Breast epithelium (tissue), 4 donors: ENCODE data around the gene EPS8L3. TPM values are rescaled to one million over a fixed set of nuclear protein-coding genes. Genes with fewer than 3 reads are reported as not detected.
A peak's percentile ranks its signal among the peaks of the same experiment; 100 is the strongest.

ENCODE experiments used
- DNase-seq, 2 donors: peaks; one replicate each; pipeline ENCODE4 v3.0.0-alpha.2; 2019; ENCODE audit warnings: low spot score in 2 of 2
- H3K27ac ChIP-seq, 2 donors: fragments of 200-600 bp; sonication (generic) in 1 of 2; one replicate each; pipeline ENCODE4 v1.5.1; 2016 to 2019; ENCODE audit warnings: mild to moderate bottlenecking in 1 of 2
- H3K27me3 ChIP-seq, 2 donors: fragments of 200-600 bp; sonication (generic) in 1 of 2; one replicate each; pipeline versions ENCODE4 v1.5.1 to v1.6.0; 2017 to 2019; ENCODE audit warnings: control low read depth in 1 of 2, mild to moderate bottlenecking in 1 of 2
- H3K36me3 ChIP-seq: fragments of 200-600 bp; one replicate; pipeline ENCODE4 v1.5.1; 2019
- H3K4me1 ChIP-seq, 2 donors: fragments of 200-600 bp; sonication (generic); one replicate each; pipeline ENCODE4 v1.5.1; 2016 to 2019; ENCODE audit warnings: control low read depth in 1 of 2
- H3K4me3 ChIP-seq, 3 donors: fragments of 200-600 bp; sonication (generic); 1 replicate in 2 of 3; 2 replicates in 1 of 3; pipeline ENCODE4 v1.5.1; 2016 to 2019; ENCODE audit warnings: mild to moderate bottlenecking in 3 of 3, moderate library complexity in 2 of 3
- H3K9me3 ChIP-seq, 2 donors: fragments of 200-600 bp; sonication (generic) in 1 of 2; one replicate each; pipeline ENCODE4 v1.5.1; 2016 to 2019; ENCODE audit warnings: control low read depth in 1 of 2
- POLR2A ChIP-seq: fragments of 450-650 bp; IDR thresholded peaks from one replicate; pipeline ENCODE4 v1.6.1; 2016; ENCODE audit warnings: antibody characterized with exemption, mild to moderate bottlenecking, moderate library complexity
- POLR2AphosphoS5 ChIP-seq, 3 donors: sonication (generic); formaldehyde crosslinking; IDR thresholded peaks; one replicate each; pipeline ENCODE4 v1.6.1; 2017; ENCODE audit warnings: antibody characterized with exemption in 3 of 3
- intact Hi-C: fragments of 100-400 bp; cut with DNase I; formaldehyde crosslinking; loops from one replicate; pipeline ENCODE4 v1.15.1; 2023; ENCODE audit warnings: low total_unique reads
- total RNA-seq, 3 donors: library from RNA; depleted of rRNA; stranded (reverse); fragments of >200 nt; gene quantifications; one replicate each; pipeline ENCODE4 v1.1.0, GENCODE V29; 2016
- TF ChIP-seq, protein P1 (sequence below), 3 donors: fragments of 450-650 bp; IDR thresholded peaks; one replicate each; pipeline ENCODE4 v1.5.1; 2016 to 2017; ENCODE audit warnings: antibody characterized with exemption in 3 of 3, mild to moderate bottlenecking in 3 of 3, moderate library complexity in 3 of 3

The EPS8L3 gene
- total RNA-seq, 3 donors from 2014 or later, result 3.6 TPM; not detected in 2

DNA sequence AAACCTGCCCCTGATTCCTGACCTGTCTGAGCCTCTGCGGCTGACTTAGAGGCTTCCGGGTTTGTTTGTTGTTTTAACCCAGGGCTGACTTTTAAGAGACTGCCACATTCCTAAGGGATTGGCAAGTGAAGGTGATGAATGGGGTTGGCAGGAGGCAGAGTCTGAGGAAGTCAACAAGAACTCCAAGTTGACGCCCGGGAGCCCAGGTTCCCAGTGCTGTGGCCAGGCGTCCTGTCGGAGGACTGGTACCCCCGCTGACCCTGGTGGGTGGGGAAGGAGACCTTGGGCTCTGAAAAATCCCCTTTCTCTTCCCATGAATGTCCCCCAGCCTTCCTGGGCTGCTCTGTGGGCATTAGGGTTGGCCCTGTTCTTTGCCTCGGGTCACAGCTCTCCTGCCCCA, 19.7 kb upstream of the EPS8L3 start:
- Histone ChIP-seq H3K36me3 (no peaks in the 10 kb centered on the region), H3K4me3 (no peak overlapping the region), H3K27ac (peak overlapping the region; percentile 70 to 83), H3K4me1 (peaks cover 6 to 12% of the 10 kb centered on the region in 2 donors), H3K27me3 (no peaks in the 10 kb centered on the region), H3K9me3 (no peaks in the 10 kb centered on the region)
- DNase-seq, result peak; percentile 66 to 67
- intact Hi-C loops, result loop anchor here (5.0 kb wide), 1 partner anchor 351 kb away; no protein-coding TSS in a partner anchor
- TF ChIP-seq POLR2AphosphoS5 (IDR thresholded peaks at IDR 0.05), result peak in 1 of 3 donors; percentile 29
- TF ChIP-seq, protein P1, sequence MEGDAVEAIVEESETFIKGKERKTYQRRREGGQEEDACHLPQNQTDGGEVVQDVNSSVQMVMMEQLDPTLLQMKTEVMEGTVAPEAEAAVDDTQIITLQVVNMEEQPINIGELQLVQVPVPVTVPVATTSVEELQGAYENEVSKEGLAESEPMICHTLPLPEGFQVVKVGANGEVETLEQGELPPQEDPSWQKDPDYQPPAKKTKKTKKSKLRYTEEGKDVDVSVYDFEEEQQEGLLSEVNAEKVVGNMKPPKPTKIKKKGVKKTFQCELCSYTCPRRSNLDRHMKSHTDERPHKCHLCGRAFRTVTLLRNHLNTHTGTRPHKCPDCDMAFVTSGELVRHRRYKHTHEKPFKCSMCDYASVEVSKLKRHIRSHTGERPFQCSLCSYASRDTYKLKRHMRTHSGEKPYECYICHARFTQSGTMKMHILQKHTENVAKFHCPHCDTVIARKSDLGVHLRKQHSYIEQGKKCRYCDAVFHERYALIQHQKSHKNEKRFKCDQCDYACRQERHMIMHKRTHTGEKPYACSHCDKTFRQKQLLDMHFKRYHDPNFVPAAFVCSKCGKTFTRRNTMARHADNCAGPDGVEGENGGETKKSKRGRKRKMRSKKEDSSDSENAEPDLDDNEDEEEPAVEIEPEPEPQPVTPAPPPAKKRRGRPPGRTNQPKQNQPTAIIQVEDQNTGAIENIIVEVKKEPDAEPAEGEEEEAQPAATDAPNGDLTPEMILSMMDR (IDR thresholded peaks at IDR 0.05), result no peak
- TF ChIP-seq POLR2A, result no peak

DNA sequence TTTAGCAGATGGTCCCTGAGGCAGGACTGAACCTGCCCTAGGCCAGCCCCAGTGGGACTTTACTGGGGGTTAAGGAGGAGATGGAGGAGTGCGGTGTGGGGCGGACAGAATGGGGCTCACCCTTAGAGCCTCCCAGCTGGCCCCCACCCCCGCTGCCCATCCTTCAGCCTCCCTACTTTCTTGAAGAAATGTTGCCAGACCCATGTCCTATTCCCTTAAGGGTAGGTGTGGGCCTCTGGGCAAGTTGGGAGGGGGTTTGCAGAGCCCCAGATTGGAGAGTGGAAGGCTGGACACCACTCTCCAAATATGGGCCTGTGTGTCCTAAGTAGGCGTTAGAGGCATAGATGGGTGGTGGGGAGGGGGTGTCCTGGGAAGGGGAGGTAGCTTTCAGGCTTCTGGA, 19.2 kb upstream of the EPS8L3 start:
- no peak for DNase-seq
- Histone ChIP-seq H3K4me1 (peaks cover 6 to 12% of the 10 kb centered on the region in 2 donors), H3K27me3 (no peaks in the 10 kb centered on the region), H3K36me3 (no peaks in the 10 kb centered on the region), H3K27ac (peak overlapping the region; percentile 70 to 83), H3K9me3 (no peaks in the 10 kb centered on the region), H3K4me3 (no peak overlapping the region)
- TF ChIP-seq POLR2A (no peak), POLR2AphosphoS5 (IDR thresholded peaks at IDR 0.05) (no peak)
- TF ChIP-seq, protein P1 (IDR thresholded peaks at IDR 0.05), result no peak
- intact Hi-C loops, result loop anchor here (5.0 kb wide), 1 partner anchor 351 kb away; no protein-coding TSS in a partner anchor

GRCh38 chr1:109782514-109782913, 18.8 kb upstream of the EPS8L3 start:
- DNase-seq, result no peak
- intact Hi-C loops, result loop anchor here (5.0 kb wide), 1 partner anchor 350 kb away; no protein-coding TSS in a partner anchor
- Histone ChIP-seq H3K4me1 (peaks cover 6 to 12% of the 10 kb centered on the region in 2 donors), H3K9me3 (no peaks in the 10 kb centered on the region), H3K27ac (peak overlapping the region; percentile 70 to 83), H3K4me3 (no peak overlapping the region), H3K36me3 (no peaks in the 10 kb centered on the region), H3K27me3 (no peaks in the 10 kb centered on the region)
- TF ChIP-seq POLR2A (no peak), POLR2AphosphoS5 (IDR thresholded peaks at IDR 0.05) (no peak)
- TF ChIP-seq, protein P1 (IDR thresholded peaks at IDR 0.05), result no peak

DNA sequence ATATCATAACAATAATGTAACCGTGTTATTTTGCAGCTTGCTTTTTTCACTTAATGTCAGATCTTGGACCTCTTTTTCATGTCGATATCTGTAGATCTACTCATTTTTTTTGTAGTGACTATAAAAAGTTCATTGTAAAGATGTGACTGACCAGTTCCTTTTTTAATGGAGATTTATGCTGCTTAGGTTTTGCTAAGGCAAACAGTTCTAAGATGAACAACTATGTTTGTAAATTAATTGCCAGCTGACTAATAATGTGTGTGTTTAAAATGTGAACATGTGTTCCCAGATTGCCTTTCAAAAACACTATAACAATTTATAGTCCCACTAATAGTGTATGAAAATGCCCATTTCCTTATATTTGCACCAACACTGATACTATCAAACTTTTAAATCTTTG, 18.1 kb upstream of the EPS8L3 start:
- Histone ChIP-seq H3K4me3 (no peak overlapping the region), H3K27ac (no peak overlapping the region), H3K27me3 (no peaks in the 10 kb centered on the region), H3K9me3 (no peaks in the 10 kb centered on the region), H3K36me3 (no peaks in the 10 kb centered on the region), H3K4me1 (peaks cover 6 to 12% of the 10 kb centered on the region in 2 donors)
- no peak for TF ChIP-seq POLR2A
- TF ChIP-seq, protein P1 (IDR thresholded peaks at IDR 0.05), result no peak
- no peak for TF ChIP-seq POLR2AphosphoS5 (IDR thresholded peaks at IDR 0.05)
- no peak for DNase-seq
- intact Hi-C loops, result loop anchor here (5.0 kb wide), 1 partner anchor 350 kb away; no protein-coding TSS in a partner anchor

- TF ChIP-seq, protein P1 (IDR thresholded peaks at IDR 0.05), result no peak
- TF ChIP-seq POLR2AphosphoS5 (IDR thresholded peaks at IDR 0.05) (no peak), POLR2A (no peak)
- H3K27ac ChIP-seq, result no peak overlapping the region
- H3K9me3 ChIP-seq, result no peaks in the 10 kb centered on the region
- intact Hi-C loops, result loop anchor here (5.0 kb wide), 1 partner anchor 349 kb away; no protein-coding TSS in a partner anchor
- H3K4me3 ChIP-seq, result no peak overlapping the region
- DNase-seq, result no peak
- no peaks in the 10 kb centered on the region for H3K27me3 ChIP-seq
- H3K36me3 ChIP-seq, result no peaks in the 10 kb centered on the region
- peaks cover 6 to 12% of the 10 kb centered on the region in 2 donors for H3K4me1 ChIP-seq
These were observed 17.3 kb upstream of the EPS8L3 start for GRCh38 chr1:109780982-109781381.
